ENCODE data around the gene EIF5AL1.
A peak's percentile ranks its signal among the peaks of the same experiment; 100 is the strongest.
"Not testable (repeated sequence)": the region's sequence is repeated elsewhere in the genome, so short reads cannot be mapped to it uniquely, and the experiment has no call there.

Gene EIF5AL1

GRCh38 chr10:79552143-79552542, 39.8 kb downstream of the EIF5AL1 start:
- H3K4me3 Mint-ChIP-seq, result no peak overlapping the region
- no peaks in the 10 kb centered on the region for H3K9me3 Mint-ChIP-seq
- DNase-seq, result no peak
- peaks cover 10% of the 10 kb centered on the region for H3K4me1 Mint-ChIP-seq (ENCODE audit: low read depth)
- H3K36me3 Mint-ChIP-seq (ENCODE audit: low read depth), result no peaks in the 10 kb centered on the region
- H3K27ac Mint-ChIP-seq, result no peak overlapping the region
- no peaks in the 10 kb centered on the region for H3K27me3 Mint-ChIP-seq

GRCh38 chr10:79555354-79556309, 43.3 kb downstream of the EIF5AL1 start:
- no peaks in the 10 kb centered on the region for H3K4me1 Mint-ChIP-seq (ENCODE audit: low read depth)
- no peak for DNase-seq
- H3K27ac Mint-ChIP-seq, result no peak overlapping the region
- no peaks in the 10 kb centered on the region for H3K27me3 Mint-ChIP-seq
- no peak overlapping the region for H3K4me3 Mint-ChIP-seq
- H3K9me3 Mint-ChIP-seq, result no peaks in the 10 kb centered on the region
- no peaks in the 10 kb centered on the region for H3K36me3 Mint-ChIP-seq (ENCODE audit: low read depth)

GRCh38 chr10:79556961-79557360, 44.6 kb downstream of the EIF5AL1 start:
- H3K4me1 Mint-ChIP-seq (ENCODE audit: low read depth), result not testable (repeated sequence)

GRCh38 chr10:79559726-79560125, 47.4 kb downstream of the EIF5AL1 start:
- no peak for DNase-seq
- Mint-ChIP-seq H3K4me1 (ENCODE audit: low read depth) (no peaks in the 10 kb centered on the region), H3K27ac (no peak overlapping the region), H3K9me3 (no peaks in the 10 kb centered on the region), H3K27me3 (peaks cover 17% of the 10 kb centered on the region), H3K36me3 (ENCODE audit: low read depth) (no peaks in the 10 kb centered on the region), H3K4me3 (no peak overlapping the region)

More at GRCh38 chr10:79556961-79557360, 44.6 kb downstream of the EIF5AL1 start:
- H3K27ac Mint-ChIP-seq; H3K4me3 Mint-ChIP-seq; H3K9me3 Mint-ChIP-seq; H3K27me3 Mint-ChIP-seq; DNase-seq; H3K36me3 Mint-ChIP-seq (ENCODE audit: low read depth): not testable (repeated sequence)

- peaks cover 17% of the 10 kb centered on the region for H3K27me3 Mint-ChIP-seq
- H3K4me1 Mint-ChIP-seq (ENCODE audit: low read depth), result no peaks in the 10 kb centered on the region
- H3K36me3 Mint-ChIP-seq (ENCODE audit: low read depth), result no peaks in the 10 kb centered on the region
- H3K9me3 Mint-ChIP-seq, result no peaks in the 10 kb centered on the region
- H3K27ac Mint-ChIP-seq, result no peak within 1 kb of the TSS
- no peak for DNase-seq
- H3K4me3 Mint-ChIP-seq, result no peak within 1 kb of the TSS
Observed at GRCh38 chr10:79560160-79560709, 47.9 kb downstream of the EIF5AL1 start, which contains the start of gene SFTPA2. Gene SFTPA2 (minus strand): TSS chr10:79560407. CDS start chr10:79559483, 924 bp downstream.

GRCh38 chr10:79561257-79561656, 48.9 kb downstream of the EIF5AL1 start:
- Mint-ChIP-seq H3K36me3 (ENCODE audit: low read depth) (no peaks in the 10 kb centered on the region), H3K27me3 (peaks cover 21% of the 10 kb centered on the region), H3K27ac (no peak overlapping the region), H3K4me3 (no peak overlapping the region), H3K4me1 (ENCODE audit: low read depth) (no peaks in the 10 kb centered on the region), H3K9me3 (no peaks in the 10 kb centered on the region)
- DNase-seq, result no peak

GRCh38 chr10:79562135-79562756, 49.9 kb downstream of the EIF5AL1 start:
- Mint-ChIP-seq H3K4me3 (no peak overlapping the region), H3K9me3 (no peaks in the 10 kb centered on the region), H3K4me1 (ENCODE audit: low read depth) (no peaks in the 10 kb centered on the region), H3K27ac (no peak overlapping the region), H3K27me3 (peaks cover 27% of the 10 kb centered on the region), H3K36me3 (ENCODE audit: low read depth) (no peaks in the 10 kb centered on the region)
- DNase-seq, result peak; percentile 70

GRCh38 chr10:79563426-79563825, 51.1 kb downstream of the EIF5AL1 start:
- Mint-ChIP-seq H3K27me3 (peaks cover 35% of the 10 kb centered on the region), H3K27ac (no peak overlapping the region), H3K4me1 (ENCODE audit: low read depth) (no peaks in the 10 kb centered on the region), H3K4me3 (no peak overlapping the region), H3K36me3 (ENCODE audit: low read depth) (no peaks in the 10 kb centered on the region), H3K9me3 (no peaks in the 10 kb centered on the region)
- no peak for DNase-seq

Data from activated T-cell treated with anti-CD3 and anti-CD28 coated beads, Interleukin-2, amount 50 U/mL, for 24 hours (primary cell).